Fibroblast of lung (primary cell): ENCODE results near the gene KCP. TPM values are rescaled to one million over a fixed set of nuclear protein-coding genes. Genes with fewer than 3 reads are reported as not detected.

Experiments
- DNase-seq, 2 donors: peaks; one replicate each; pipeline versions ENCODE4 v3.0.0 to v3.0.0-alpha.2; 2010; ENCODE audit warnings: low read depth in 2 of 2
- H2AFZ ChIP-seq: 2 replicates; pipeline ENCODE4 v1.5.1; 2012; ENCODE audit warnings: low read length, control low read depth, inconsistent platforms
- H3K27ac ChIP-seq: 2 replicates; pipeline ENCODE4 v1.5.1; 2011; ENCODE audit warnings: low read length, control low read depth; ENCODE audit not compliant: insufficient read depth
- H3K27me3 ChIP-seq: 2 replicates; pipeline ENCODE4 v1.5.1; 2011; ENCODE audit warnings: mild to moderate bottlenecking, low read length; ENCODE audit not compliant: control insufficient read depth, insufficient read depth
- H3K36me3 ChIP-seq: 2 replicates; pipeline ENCODE4 v1.5.1; 2011; ENCODE audit warnings: low read length; ENCODE audit not compliant: control insufficient read depth, insufficient read depth
- H3K4me1 ChIP-seq: 2 replicates; pipeline ENCODE4 v1.5.1; 2011; ENCODE audit warnings: low read length; ENCODE audit not compliant: control insufficient read depth, insufficient read depth; ENCODE audit errors: extremely low read depth
- H3K4me2 ChIP-seq: 2 replicates; pipeline ENCODE4 v1.5.1; 2011; ENCODE audit warnings: low read length, control low read depth; ENCODE audit not compliant: insufficient read depth; ENCODE audit errors: extremely low read depth
- H3K4me3 ChIP-seq, 4 experiments: fragments of 200-600 bp in 1 of 4; sonication (generic) in 1 of 4; replicated peaks in 1 of 4; 2 replicates each; pipeline ENCODE4 v1.5.1; 2011 to 2016; ENCODE audit warnings: low read length in 4 of 4, low read depth in 3 of 4, mild to moderate bottlenecking in 3 of 4, control low read depth in 2 of 4, inconsistent platforms in 1 of 4, mixed read lengths in 1 of 4; ENCODE audit not compliant: insufficient read depth in 1 of 4; ENCODE audit errors: control extremely low read depth in 1 of 4
- H3K79me2 ChIP-seq: 2 replicates; pipeline ENCODE4 v1.5.1; 2012; ENCODE audit warnings: mild to moderate bottlenecking, low read length, inconsistent platforms; ENCODE audit not compliant: control insufficient read depth, insufficient read depth
- H3K9ac ChIP-seq: 2 replicates; pipeline ENCODE4 v1.5.1; 2011; ENCODE audit warnings: mild to moderate bottlenecking, low read length, control low read depth; ENCODE audit not compliant: insufficient read depth
- H3K9me3 ChIP-seq: 2 replicates; pipeline ENCODE4 v1.5.1; 2012; ENCODE audit warnings: low read depth, low read length; ENCODE audit not compliant: control insufficient read depth, insufficient read depth
- H4K20me1 ChIP-seq: 2 replicates; pipeline ENCODE4 v1.5.1; 2011; ENCODE audit warnings: low read length; ENCODE audit not compliant: control insufficient read depth, insufficient read depth; ENCODE audit errors: extremely low read depth
- CTCF ChIP-seq, 2 donors: IDR thresholded peaks in 1 of 2; conservative IDR thresholded peaks in 1 of 2; 1 replicate in 1 of 2; 2 replicates in 1 of 2; pipeline ENCODE4 v1.5.1; 2011 to 2012; ENCODE audit warnings: low read length in 2 of 2, control low read depth in 1 of 2, inconsistent platforms in 1 of 2, low read depth in 1 of 2, mild to moderate bottlenecking in 1 of 2
- EZH2 ChIP-seq: IDR thresholded peaks from 2 replicates; pipeline ENCODE4 v1.5.1; 2012; ENCODE audit warnings: low read length, control low read depth, mild to moderate bottlenecking; ENCODE audit errors: missing control alignments
- polyA plus RNA-seq, 2 donors: library from polyadenylated mRNA; depleted of rRNA in 1 of 2; stranded (reverse) in 1 of 2; unstranded in 1 of 2; fragments of >200 nt; gene quantifications; 2 replicates each; pipeline ENCODE4 v1.2.1, GENCODE V29; 2011 to 2012; ENCODE audit warnings: missing spikeins in 1 of 2
- total RNA-seq: library from RNA; depleted of rRNA; stranded (reverse); fragments of >200 nt; gene quantifications from 2 replicates; pipeline ENCODE4 v1.2.1, GENCODE V29; 2014

The KCP gene
- total and polyA plus RNA-seq, 2 donors (not counting 1 experiment from before 2014, with no cell fraction given) = 0.08 to 0.50 TPM

GRCh38 chr7:128936798-128937197 lies 26.3 kb upstream of the KCP start:
- DNase-seq = no peak

GRCh38 chr7:128935342-128935730 lies 24.8 kb upstream of the KCP start:
- Histone ChIP-seq H3K4me3 (no peak overlapping the region), H3K27ac (no peak overlapping the region), H3K27me3 (peaks cover 36% of the 10 kb centered on the region), H3K9ac (no peak overlapping the region), H3K79me2 (no peaks in the 10 kb centered on the region), H3K9me3 (no peaks in the 10 kb centered on the region), H3K36me3 (no peaks in the 10 kb centered on the region), H4K20me1 (no peaks in the 10 kb centered on the region), H3K4me1 (no peaks in the 10 kb centered on the region), H3K4me2 (no peak overlapping the region), H2AFZ (no peak overlapping the region)
- no peak for TF ChIP-seq CTCF (conservative IDR thresholded peaks at IDR 0.05 in 1 of 2, IDR thresholded peaks at IDR 0.05 in 1 of 2; ENCODE audit: low read depth in 1 of 2, low read length in 2 of 2)
- DNase-seq = no peak

More at GRCh38 chr7:128936798-128937197, 26.3 kb upstream of the KCP start:
- H2AFZ ChIP-seq = no peak overlapping the region
- no peaks in the 10 kb centered on the region for H3K9me3 ChIP-seq
- H3K27me3 ChIP-seq = peaks cover 36% of the 10 kb centered on the region
- no peaks in the 10 kb centered on the region for H3K79me2 ChIP-seq
- no peak overlapping the region for H3K4me3 ChIP-seq
- no peak overlapping the region for H3K27ac ChIP-seq
- no peaks in the 10 kb centered on the region for H3K4me1 ChIP-seq
- H4K20me1 ChIP-seq = no peaks in the 10 kb centered on the region
- no peak for TF ChIP-seq EZH2
- TF ChIP-seq CTCF (conservative IDR thresholded peaks at IDR 0.05 in 1 of 2, IDR thresholded peaks at IDR 0.05 in 1 of 2; ENCODE audit: low read depth in 1 of 2, low read length in 2 of 2) = no peak
- H3K9ac ChIP-seq = no peak overlapping the region
- no peaks in the 10 kb centered on the region for H3K36me3 ChIP-seq
- H3K4me2 ChIP-seq = no peak overlapping the region

GRCh38 chr7:128934361-128935341 lies 24.1 kb upstream of the KCP start:
- Histone ChIP-seq H3K4me1 (no peaks in the 10 kb centered on the region), H3K27me3 (peaks cover 33% of the 10 kb centered on the region), H3K36me3 (no peaks in the 10 kb centered on the region), H3K4me3 (no peak overlapping the region), H3K9me3 (no peaks in the 10 kb centered on the region), H3K9ac (no peak overlapping the region), H3K79me2 (no peaks in the 10 kb centered on the region), H3K27ac (no peak overlapping the region), H2AFZ (no peak overlapping the region), H3K4me2 (no peak overlapping the region), H4K20me1 (no peaks in the 10 kb centered on the region)
- TF ChIP-seq EZH2 = no peak
- TF ChIP-seq CTCF (conservative IDR thresholded peaks at IDR 0.05 in 1 of 2, IDR thresholded peaks at IDR 0.05 in 1 of 2; ENCODE audit: low read depth in 1 of 2, low read length in 2 of 2) = no peak
- no peak for DNase-seq
